NCI-H345 treated with DMSO at 0.1 percent for 48 hours (cell line): ENCODE results near the gene PTPRN2.

Source experiments
- DNase-seq: peaks from one replicate; lab custom pipeline; 2025; ENCODE audit not compliant: unreplicated experiment; lab: John Stamatoyannopoulos, UW

Gene PTPRN2

DNA sequence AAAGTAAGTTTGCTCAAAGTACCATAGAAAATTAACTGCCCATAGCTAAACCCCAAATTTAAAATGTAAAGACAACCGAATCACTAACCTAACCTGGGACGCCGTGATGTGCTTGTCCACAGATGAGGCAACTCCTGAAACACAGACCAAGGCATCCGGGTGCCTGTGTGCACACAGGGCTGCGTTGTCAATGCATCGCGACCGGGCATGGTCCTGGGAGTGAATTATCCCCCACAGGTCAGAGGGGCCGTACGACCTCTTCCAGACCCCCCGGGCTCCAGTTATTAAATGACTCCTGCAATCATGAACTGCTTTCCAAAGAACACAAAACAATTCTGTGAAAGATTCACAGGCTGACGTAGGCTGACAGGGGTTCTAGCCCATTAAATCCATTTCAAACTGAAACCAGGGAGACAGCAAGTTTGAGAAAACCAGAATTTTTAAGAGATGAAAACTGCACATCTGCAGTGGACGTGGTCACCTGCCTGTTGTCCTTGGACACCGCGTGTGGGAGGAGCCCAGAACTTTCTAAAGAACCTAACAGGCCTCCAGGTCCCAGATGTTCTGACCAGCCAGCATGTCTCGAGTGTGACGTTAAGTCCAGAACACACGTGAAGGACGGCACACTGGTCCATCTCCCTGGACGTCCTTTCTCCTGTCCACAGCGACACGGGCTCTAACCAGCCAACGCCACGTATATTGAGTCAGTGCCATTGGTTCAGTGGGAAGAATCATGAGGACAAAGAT, 953.0 kb downstream of the PTPRN2 start:
- no peak for DNase-seq

DNA sequence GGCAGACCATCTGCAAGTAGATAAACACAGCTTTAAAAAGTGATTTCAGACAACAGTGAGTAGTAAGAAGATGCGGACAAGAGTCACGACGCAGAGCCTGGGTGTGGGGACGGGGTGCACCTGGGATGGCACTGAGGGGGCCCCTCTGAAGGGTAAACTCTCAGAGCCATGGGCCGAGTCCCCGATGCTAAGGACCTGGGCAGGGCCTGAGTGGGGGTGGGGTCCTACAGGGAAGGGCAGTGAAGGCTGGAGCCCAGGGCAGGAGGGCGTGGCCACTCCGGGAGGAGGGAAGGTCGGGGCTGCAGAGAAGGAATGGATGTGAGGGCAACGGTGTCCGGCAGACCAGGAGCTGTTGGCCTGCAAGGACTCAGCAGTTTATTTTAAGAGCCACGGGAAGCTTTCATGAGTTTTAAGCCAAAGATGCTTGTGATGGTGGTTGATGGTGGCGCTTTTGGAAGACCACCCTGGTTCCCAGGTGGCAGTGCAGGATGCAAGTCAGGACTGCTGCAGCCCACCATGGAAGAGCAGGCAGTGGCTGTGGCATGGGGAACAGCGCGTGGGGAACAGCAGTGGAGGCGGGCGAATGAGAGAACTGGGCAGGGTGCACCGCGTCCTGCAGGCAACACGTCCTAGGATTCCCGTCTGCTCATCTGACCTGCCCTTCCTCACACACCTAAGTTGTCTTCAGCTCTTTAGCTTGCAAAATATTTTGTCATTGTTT, 954.0 kb downstream of the PTPRN2 start:
- DNase-seq, result no peak

DNA sequence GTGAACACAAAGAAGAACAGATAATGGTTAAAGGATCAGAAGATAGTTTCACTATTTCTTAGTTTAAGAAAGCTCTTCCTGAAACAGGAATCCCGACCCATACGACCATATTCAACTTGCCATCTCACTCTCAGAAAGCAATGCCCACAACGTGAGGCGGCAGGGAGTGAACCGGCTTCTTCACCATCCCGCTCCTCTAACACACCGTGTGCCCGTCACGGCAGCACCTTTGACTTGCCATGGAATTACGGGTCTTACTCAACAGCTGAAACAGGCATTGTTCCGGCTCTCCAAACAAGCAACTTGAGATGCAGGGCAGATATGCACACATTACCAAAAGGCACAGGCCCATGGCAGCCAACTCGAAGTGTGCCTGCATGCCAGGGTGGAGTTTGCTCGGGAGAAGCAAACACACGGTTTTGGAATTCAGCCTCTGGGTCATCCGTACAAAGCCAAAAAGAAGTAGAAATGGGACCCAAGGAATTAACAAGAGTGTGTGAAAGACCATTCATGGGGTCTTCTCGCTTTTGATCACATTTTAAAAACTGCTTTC, 957.2 kb downstream of the PTPRN2 start:
- no peak for DNase-seq

DNA sequence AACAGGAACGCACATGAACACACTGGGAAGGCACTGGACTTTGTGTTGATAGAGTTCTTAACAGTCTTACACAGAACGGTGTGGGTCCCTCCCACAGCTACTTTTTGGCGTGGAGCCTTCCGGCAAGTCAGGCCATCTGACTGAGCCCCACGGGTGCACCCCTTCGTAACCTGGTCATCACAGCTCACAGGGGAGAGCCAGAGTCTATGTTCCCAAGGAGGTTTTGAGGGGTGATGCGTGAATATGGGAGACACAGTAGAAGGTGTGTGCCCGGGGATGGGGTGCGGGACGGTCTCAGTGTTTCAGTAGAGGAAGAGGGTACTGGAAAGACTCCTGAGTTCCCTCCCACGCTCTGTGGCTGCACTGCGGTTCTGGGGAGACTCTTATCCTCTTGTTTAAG, 959.2 kb downstream of the PTPRN2 start:
- no peak for DNase-seq

DNA sequence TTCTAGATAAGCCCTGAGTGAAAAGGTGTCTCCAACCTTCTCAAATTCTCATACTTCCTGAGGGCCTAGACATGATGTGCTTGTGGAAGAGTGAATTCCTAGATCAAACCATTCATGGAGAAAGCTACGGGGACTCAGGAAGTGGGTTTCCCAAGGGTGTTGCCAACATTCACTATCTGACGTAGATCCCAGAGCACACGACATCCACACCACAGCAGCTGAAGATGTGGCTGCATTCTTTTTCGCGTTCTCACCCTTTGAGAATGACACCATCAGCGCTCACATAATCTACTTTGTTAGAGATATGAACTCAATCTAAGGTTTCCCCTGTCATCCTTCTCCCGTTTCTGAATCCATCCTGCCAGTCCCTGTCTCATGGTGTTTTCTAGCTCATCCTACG, 960.0 kb downstream of the PTPRN2 start:
- DNase-seq, result no peak

DNA sequence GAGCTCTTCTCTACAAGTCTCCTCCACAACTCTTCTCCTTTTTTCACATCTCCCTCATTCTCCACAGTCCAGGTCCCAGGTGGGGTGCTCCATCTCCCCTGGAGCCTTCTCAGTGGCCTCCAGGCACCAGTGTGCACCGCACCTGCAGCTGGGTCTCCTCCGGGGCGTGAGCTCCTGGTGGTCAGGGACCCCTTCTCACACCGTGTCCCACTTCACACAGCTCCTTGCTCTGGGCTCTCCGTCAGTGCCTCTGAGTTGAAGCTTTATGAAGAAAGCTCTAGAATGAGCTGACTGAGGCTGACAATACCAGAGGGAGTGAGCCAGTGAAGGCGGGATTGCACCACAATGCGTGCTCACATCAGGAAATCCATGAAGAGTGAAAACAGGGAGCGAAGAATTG, 960.6 kb downstream of the PTPRN2 start:
- no peak for DNase-seq

DNA sequence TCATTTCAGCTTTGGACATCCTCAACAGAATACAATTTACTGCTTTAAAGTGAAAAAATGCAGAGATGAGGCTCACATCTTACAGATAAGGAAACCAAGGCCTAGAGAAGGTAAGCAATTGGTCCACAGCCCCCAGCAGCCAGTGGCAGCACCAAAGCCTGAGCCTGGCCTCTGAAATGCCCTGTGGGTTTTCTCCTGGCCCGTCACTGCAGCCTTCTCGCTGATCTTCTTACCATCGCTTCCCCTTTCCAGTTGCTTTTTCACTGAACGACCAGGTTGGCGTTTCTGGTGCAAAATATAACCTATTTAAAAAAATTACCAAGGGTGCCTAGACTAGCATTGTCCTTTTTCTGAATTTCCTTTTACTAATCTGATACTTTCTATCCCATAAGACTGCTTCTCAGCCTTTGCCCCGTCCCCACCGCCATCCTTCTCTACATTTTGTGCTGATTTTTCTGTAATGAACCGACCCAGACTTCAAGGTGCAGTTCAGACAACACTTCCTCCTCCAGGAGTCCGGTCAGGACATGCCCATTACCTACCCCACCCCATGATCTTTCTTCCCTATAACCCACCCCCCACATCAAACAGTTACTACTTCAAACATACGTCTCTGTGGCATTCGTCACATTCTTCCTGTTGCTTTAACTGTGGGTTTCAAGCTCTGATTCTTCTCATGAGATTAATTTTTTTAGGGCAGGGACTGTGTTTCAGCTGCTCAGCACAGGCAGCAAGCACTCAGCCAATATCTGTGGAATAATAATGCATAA, 961.5 kb downstream of the PTPRN2 start:
- no peak for DNase-seq

DNA sequence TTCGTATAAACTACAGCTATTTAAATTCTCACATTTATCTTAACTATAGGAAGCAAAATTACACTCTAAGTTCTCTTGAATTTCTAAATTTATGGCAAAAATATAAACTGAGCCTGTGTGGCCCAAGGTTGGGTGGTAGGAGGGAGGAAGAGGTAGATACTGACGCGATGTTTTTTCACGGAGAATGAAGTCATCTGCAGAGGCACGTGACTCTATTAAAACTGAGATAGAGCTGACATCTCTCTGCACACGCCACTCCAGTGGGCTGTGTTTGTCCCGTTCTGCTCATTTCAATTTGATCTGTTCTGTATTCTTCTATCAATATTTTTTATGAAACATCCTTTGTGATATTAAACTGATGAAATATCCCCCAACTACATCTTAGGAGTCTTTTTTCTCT, 964.1 kb downstream of the PTPRN2 start:
- DNase-seq, result no peak

DNA sequence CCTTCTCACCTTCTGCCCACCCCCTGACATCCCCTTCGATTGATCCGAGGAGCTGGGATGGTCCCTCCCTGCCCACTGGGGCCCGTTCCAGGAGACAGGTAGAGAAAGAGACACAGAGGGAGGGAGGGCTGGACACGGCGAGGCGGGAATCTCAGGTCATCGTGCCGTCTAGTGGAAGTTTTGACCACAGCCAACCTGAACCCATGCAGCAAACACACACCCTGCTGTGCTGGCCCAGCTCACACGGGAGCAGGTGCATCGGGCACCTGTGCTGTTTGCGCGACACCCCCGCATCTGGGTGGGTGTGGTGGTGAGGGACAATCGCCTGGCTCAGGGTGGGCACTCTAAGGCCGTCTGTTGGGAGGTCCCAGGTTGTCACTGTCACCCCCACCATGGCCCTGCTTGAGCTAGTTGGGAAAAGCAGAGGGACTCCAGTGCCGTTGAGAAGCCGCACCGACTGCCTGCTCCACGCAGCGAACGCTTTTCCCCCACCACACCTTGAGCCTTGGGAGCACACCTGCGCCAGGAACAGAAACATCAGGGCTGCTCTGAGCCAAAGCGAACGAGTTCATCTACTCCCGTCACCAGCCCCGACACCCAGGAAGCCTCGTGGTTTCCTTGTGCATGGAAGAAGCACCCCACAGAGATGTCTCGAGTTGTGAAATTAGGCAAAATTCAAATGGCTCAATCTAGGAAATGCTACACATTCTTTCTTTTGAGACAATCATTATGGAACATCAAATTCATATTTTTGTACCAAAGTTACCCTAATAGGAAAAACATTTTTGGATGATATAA, 965.0 kb downstream of the PTPRN2 start:
- no peak for DNase-seq

DNA sequence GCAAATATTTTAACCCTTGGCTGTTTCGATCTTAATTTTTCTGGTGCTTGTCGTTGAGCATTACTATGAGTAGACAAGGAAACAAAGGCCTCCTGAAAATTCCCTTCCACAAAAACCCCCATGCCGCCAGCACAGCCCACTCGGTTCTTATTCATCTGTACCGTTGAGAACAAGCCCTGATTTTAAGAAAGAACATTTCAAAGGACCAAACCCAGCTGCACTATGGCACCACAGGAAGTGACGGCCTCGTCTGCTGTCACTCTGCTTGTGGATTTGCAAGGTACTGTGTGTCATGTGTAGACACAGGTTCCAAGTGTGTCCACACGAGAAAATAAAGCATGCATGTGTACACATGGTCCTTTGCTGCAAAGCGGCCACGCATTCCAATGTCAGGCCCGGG, 965.6 kb downstream of the PTPRN2 start:
- DNase-seq, result no peak

DNA sequence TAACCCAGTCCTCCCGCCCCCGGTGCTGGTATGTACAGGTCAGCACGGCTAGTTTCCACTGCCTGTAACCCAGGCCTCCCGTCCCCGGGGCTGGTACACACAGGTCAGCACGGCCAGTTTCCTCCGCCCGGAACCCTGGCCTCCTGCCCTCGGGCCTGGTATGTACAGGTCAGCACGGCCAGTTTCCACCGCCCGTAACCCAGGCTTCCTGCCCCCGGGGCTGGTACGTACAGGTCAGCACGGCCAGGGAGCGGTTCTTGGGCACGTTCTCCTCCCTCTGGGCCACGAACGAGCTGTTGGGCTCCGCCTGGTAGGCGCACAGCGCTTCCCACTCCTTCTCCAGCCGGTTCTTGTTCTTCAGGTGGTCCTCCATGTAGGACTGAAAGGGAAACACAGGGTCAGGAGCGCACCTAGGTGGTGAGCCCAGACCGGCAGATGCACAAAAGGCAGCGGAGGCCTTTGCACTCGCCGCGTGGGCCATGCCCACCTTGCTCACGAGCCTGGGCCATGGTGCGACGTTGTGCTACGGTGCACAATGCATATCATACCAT, 966.4 kb downstream of the PTPRN2 start:
- DNase-seq, result no peak

DNA sequence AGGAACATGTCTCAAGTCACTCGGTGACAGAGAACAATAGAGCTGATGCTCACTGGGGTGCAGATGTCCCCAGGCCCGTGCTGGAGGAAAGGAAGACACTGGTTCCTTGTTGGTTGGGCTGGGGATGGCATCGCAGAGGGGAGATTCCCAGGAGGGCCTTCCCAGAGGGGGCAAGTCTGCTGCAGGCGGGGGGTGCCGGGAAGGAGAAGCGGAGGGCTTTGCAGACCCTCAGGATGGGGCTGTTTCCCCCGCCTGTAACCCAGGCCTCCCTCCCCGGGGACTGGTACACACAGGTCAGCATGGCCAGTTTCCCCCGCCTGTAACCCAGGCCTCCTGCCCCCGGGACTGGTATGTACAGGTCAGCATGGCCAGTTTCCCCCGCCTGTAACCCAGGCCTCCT, 967.0 kb downstream of the PTPRN2 start:
- no peak for DNase-seq

DNA sequence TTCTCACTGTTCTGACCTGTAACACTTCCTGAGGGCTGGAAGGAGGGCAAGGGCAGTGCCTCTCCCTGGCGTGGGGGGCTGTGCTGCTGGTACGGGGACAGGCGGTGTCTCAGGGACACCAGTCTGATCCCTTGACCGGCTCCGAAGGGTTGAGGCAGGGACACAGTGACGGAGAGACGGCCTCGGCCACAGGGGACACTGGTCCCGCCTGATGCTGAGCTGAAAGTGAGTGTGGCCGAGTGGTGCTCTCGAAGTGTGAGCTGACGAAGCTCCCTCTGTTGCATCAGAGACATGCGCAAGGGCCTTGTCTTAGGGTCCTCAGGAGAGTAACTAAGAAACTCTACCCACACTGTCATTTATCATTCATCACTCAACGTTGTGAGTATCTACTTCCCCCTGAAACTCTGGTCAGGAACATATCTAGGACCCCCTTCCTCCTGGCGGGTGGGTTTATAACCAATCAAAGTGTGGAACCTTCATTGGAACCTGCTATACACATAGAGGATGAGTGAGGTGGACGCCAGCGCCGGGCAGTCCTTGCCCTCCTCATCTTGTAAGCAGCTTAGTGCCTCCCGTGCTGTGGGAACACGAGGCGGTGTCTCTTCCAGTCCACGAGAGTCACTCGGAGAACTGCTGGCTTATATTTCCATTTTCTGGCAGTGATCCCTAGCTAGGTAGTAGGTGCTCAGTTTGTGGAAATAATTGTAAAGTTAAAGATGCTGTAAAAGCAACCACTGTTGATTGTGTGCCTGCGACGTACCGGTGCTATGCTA, 967.7 kb downstream of the PTPRN2 start:
- DNase-seq, result no peak

DNA sequence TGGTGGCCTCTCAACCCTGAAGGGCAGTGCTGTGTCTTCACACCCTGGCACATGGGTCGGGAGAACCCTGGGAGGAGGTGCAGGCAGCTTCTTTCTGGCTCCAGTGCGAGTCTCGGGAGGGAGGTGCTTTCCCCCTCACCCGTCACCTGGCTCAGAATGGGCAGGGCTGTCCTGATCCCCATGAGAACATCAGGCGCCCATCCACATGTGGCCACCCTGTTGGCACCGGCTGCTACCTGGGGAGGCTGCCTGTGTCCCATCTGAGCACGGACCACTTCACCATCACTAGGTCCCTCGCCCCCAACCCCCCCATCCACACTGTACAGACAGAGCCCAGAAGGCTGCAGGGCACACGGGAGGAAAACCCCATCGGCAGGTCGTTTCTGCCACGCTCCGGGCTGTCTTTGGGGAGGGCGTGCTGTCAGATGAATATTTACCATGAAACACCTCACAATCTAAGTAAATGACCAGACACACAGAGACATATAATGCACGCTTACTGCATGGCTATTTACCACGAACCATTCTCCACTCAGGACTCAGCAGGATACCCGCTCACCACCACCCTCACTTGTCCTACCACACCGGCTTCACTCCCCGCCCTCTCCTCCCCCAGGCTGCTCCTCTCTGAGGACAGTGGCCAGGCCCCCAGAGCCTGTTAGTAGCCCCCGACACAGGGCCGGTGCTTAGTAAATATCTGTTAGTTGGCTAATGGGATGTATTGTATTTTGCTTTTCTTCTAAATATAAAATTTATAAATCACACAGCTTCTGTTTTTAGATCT, 968.6 kb downstream of the PTPRN2 start:
- DNase-seq, result no peak

DNA sequence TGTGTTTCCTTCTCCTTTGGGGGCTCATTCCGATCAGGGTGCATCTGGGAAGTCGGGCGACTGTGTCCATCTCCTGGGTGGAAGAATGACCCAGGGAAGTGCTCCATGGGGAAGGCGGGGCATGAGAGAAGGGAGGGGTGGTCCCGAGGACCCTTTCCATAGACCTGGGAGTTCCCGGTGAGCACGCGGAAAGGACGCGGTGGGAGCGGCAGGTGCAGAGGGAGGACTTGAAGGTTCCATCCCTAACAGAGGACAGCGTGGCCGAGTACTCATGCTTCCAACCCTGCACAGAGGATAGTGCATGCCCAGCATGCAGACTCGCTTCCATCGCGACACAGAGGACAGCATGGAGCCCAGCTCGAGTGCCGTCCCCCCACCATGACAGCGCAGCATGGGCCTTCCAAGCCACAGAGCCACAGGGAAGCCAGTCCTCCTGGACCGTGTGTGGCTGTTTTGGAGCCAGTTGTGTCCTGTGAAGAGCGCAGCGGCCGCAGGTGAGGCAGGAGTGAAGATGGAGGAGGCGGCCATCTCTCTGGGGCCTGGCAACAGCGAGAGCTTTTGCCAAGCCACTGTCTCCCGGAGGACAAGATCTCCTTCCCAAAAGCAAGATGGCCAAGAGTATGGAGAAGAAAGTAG, 969.4 kb downstream of the PTPRN2 start:
- no peak for DNase-seq

DNA sequence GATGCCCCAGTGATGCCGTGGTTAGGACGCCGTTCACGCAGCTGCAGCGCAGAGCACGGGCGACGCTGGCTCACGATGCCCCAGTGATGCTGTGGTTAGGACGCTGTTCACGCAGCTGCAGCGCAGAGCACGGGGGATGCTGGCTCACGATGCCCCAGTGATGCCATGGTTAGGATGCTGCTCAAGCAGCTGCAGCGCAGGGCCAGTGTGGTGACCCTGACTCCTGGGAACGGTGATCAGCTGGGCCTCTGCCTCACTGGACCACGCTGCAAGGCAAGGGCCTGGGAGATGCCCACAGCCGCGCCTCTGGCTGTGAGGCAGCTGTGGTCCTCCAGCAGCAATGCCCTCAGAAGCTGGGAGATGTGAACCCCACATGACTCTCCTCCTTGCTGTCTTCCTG, 970.2 kb downstream of the PTPRN2 start:
- DNase-seq, result no peak

DNA sequence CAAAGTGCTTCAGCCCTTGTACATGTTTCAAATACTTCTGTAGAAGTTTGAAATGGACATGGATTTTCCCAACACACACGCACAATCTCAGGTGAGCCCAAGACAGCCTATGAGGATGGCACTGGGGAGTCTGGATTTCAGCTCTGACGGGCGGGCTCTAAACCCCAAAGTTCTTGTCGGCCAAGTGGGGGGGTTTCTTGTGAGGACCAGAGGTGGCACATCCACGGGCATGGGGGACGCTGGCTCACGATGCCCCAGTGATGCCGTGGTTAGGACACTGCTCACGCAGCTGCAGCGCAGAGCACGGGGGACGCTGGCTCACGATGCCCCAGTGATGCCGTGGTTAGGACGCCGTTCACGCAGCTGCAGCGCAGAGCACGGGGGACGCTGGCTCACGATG, 970.7 kb downstream of the PTPRN2 start:
- no peak for DNase-seq

DNA sequence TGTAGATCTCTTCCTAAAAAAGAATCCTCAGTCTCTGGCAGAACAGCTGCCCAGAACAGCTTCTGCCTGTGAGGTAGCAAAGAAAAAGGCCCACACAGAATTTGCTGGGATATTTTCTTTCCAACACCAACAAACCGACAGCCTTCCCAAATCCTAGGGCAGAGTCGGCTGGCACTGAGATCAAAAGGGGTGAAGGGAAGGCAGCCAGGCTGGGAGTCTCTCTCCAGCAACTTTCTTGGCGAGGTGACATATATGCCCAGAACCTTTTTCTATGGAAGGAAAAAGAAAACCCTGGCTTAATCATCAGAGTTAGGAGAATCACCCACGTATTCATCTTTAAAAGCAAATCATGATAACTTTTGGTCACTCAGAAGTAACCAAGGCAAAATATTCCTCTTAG, 971.2 kb downstream of the PTPRN2 start:
- DNase-seq, result no peak

DNA sequence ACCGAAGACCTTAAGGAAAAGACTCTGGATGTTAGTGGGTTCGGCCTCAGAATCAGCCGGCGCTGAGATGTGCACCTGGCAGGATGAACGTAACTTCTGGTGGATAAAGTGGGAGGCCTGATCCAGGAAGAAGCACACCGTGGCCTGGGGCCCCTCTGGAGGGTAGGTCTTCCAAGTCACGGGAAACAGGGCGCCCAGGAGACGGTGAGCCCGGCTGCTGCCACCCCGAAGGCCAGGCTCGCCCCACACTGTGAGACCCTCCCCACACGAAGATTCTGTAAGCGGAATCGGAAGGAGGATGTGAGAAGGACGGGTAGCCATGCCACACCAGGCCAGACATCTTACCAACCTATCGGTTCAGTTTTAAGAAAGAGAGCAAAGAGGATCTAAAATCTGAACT, 971.8 kb downstream of the PTPRN2 start:
- no peak for DNase-seq
